CD4-positive, alpha-beta T cell (primary cell): ENCODE measurements around the gene RPGRIP1L. TPM values are rescaled to one million over a fixed set of nuclear protein-coding genes. Genes with fewer than 3 reads are reported as not detected.

Experiments used
- ATAC-seq: fragments of 200-7000 bp; cut with Tn5 transposase; one replicate; pipeline ENCODE4 v1.10.0; 2022; ENCODE audit warnings: mild to moderate bottlenecking; ENCODE audit not compliant: poor library complexity
- CTCF ChIA-PET: fragments of 350-600 bp; sonication (Branson Sonifier 250); formaldehyde crosslinking; loops from one replicate; lab custom pipeline; 2021; ENCODE audit warnings: antibody characterized with exemption, inconsistent platforms; lab: Charles Lee
- POLR2A ChIA-PET: fragments of 350-600 bp; sonication (Branson Sonifier 250); formaldehyde crosslinking; loops from one replicate; lab custom pipeline; 2021; ENCODE audit warnings: antibody characterized with exemption, inconsistent platforms; lab: Charles Lee
- DNase-seq, 14 experiments: peaks; one replicate each; pipeline ENCODE4 v3.0.0-alpha.2; 2013 to 2020; ENCODE audit warnings: mixed read lengths in 2 of 14
- H3K27ac ChIP-seq, 2 donors: one replicate each; pipeline versions ENCODE4 v1.5.1 to v1.7.0; 2013; ENCODE audit warnings: low read length in 2 of 2, low read depth in 1 of 2, mild to moderate bottlenecking in 1 of 2
- H3K27me3 ChIP-seq, 2 experiments: 1 replicate in 1 of 2; 2 replicates in 1 of 2; pipeline versions ENCODE4 v1.6.1 to v1.7.0; 2013; ENCODE audit warnings: low read length in 2 of 2, control low read depth in 1 of 2, mild to moderate bottlenecking in 1 of 2, moderate library complexity in 1 of 2; ENCODE audit not compliant: insufficient read depth in 2 of 2, control insufficient read depth in 1 of 2
- H3K36me3 ChIP-seq: one replicate; pipeline ENCODE4 v1.6.1; 2013; ENCODE audit warnings: low read length, control low read depth; ENCODE audit not compliant: insufficient read depth
- H3K4me1 ChIP-seq: one replicate; pipeline ENCODE4 v1.6.1; 2013; ENCODE audit warnings: low read length, control low read depth; ENCODE audit not compliant: insufficient read depth
- H3K4me3 ChIP-seq: one replicate; pipeline ENCODE4 v1.5.1; 2013; ENCODE audit warnings: mild to moderate bottlenecking, low read length, moderate library complexity
- H3K9me3 ChIP-seq, 2 experiments: 1 replicate in 1 of 2; 2 replicates in 1 of 2; pipeline versions ENCODE4 v1.6.1 to v1.7.0; 2013; ENCODE audit warnings: low read length in 2 of 2, mild to moderate bottlenecking in 2 of 2, control low read depth in 1 of 2, moderate library complexity in 1 of 2; ENCODE audit not compliant: control insufficient read depth in 1 of 2, insufficient read depth in 1 of 2
- H3K27ac Mint-ChIP-seq: one replicate; pipeline ENCODE4 v1.8.0; 2020; ENCODE audit warnings: mixed read lengths
- H3K27me3 Mint-ChIP-seq: one replicate; pipeline ENCODE4 v1.8.0; 2021; ENCODE audit warnings: mixed read lengths
- H3K36me3 Mint-ChIP-seq: one replicate; pipeline ENCODE4 v1.8.0; 2021; ENCODE audit warnings: low read depth, mixed read lengths
- H3K4me1 Mint-ChIP-seq: one replicate; pipeline ENCODE4 v1.8.0; 2021; ENCODE audit warnings: low read depth, mixed read lengths
- H3K4me3 Mint-ChIP-seq: one replicate; pipeline ENCODE4 v1.8.0; 2020; ENCODE audit warnings: mild to moderate bottlenecking, mixed read lengths
- H3K9me3 Mint-ChIP-seq: one replicate; pipeline ENCODE4 v1.8.0; 2020; ENCODE audit warnings: mixed read lengths
- intact Hi-C, 2 experiments: fragments of 100-400 bp; cut with DNase I in 1 of 2; cut with micrococcal nuclease in 1 of 2; formaldehyde crosslinking; loops; one replicate each; pipeline versions ENCODE4 v1.15.1 to v1.9.0; 2023 to 2025; cut with DNase I, micrococcal nuclease
- total RNA-seq, 174 experiments: library from RNA in 2 of 174; stranded (reverse) in 2 of 174; gene quantifications; one replicate each; pipeline ENCODE4 v1.2.3 and lab custom pipeline; 2021 to 2026
- TF ChIP-seq, protein P1 (sequence below): fragments of 200-600 bp; IDR thresholded peaks from one replicate; pipeline ENCODE4 v1.8.0; 2022; ENCODE audit warnings: antibody characterized with exemption, mild to moderate bottlenecking

The RPGRIP1L gene
- total RNA-seq, 2 experiments from 2014 or later, result 2.4 to 2.5 TPM

DNA sequence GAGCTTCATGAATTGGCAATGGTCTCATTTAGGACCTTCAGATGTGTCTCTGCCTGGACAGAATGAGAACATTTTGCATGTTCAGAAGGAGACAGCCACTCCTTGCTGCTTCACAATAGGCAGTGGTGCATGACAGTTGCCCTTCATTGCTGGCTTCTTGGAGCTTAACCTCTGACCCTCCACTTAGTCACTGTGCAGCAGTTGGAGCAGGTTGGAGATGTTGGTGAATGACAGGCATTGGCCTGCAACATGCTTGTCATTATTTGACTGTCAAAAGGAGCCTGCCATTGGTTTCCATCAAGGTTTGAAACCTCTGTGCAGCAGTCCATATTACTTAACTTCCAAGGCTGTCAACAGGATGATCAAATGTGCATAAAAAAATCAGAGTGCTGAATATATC lies 23.0 kb upstream of the RPGRIP1L start:
- Mint-ChIP-seq H3K27ac (no peak overlapping the region), H3K4me1 (peaks cover 56% of the 10 kb centered on the region), H3K27me3 (no peaks in the 10 kb centered on the region), H3K36me3 (peaks cover 22% of the 10 kb centered on the region), H3K4me3 (no peak overlapping the region), H3K9me3 (peaks cover 4% of the 10 kb centered on the region)
- no peaks in the 10 kb centered on the region for H3K9me3 ChIP-seq
- no peaks in the 10 kb centered on the region for H3K4me1 ChIP-seq
- no peak for DNase-seq
- no peaks in the 10 kb centered on the region for H3K27me3 ChIP-seq
- TF ChIP-seq, protein P1, sequence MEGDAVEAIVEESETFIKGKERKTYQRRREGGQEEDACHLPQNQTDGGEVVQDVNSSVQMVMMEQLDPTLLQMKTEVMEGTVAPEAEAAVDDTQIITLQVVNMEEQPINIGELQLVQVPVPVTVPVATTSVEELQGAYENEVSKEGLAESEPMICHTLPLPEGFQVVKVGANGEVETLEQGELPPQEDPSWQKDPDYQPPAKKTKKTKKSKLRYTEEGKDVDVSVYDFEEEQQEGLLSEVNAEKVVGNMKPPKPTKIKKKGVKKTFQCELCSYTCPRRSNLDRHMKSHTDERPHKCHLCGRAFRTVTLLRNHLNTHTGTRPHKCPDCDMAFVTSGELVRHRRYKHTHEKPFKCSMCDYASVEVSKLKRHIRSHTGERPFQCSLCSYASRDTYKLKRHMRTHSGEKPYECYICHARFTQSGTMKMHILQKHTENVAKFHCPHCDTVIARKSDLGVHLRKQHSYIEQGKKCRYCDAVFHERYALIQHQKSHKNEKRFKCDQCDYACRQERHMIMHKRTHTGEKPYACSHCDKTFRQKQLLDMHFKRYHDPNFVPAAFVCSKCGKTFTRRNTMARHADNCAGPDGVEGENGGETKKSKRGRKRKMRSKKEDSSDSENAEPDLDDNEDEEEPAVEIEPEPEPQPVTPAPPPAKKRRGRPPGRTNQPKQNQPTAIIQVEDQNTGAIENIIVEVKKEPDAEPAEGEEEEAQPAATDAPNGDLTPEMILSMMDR, result no peak
- ChIA-PET CTCF (no interaction called here), POLR2A (no interaction called here)
- intact Hi-C loops, result no loop called here
- no peak overlapping the region for H3K27ac ChIP-seq
- ATAC-seq, result no peak
- no peak overlapping the region for H3K4me3 ChIP-seq
- H3K36me3 ChIP-seq, result no peaks in the 10 kb centered on the region

DNA sequence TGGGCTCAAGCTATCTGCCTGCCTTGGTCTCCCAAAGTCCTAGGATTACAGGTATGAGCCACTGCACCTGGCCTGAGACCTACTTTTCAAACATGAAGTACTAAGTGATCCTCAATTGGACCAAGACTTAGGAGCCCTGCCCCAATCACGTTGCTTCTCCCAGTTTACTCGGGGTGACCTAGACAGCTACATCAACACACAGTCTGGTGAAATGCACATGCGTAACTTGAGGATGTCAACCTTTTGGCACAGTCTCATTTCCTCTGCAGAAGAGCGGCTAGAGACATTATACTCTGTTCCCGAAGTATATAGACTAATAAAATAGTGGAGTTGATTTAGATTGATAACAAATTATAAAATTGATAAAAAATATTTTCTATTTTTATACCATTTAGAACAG lies 17.4 kb upstream of the RPGRIP1L start:
- H3K4me1 ChIP-seq, result no peaks in the 10 kb centered on the region
- H3K4me3 ChIP-seq, result no peak overlapping the region
- ATAC-seq, result no peak
- intact Hi-C loops, result no loop called here
- Mint-ChIP-seq H3K27ac (no peak overlapping the region), H3K4me1 (peaks cover 35% of the 10 kb centered on the region), H3K27me3 (no peaks in the 10 kb centered on the region), H3K36me3 (peaks cover 7% of the 10 kb centered on the region), H3K9me3 (no peaks in the 10 kb centered on the region), H3K4me3 (no peak overlapping the region)
- H3K27me3 ChIP-seq, result no peaks in the 10 kb centered on the region
- no peaks in the 10 kb centered on the region for H3K9me3 ChIP-seq
- CTCF ChIA-PET, result interaction anchor here (0.9 kb wide), 1 partner anchor 22 kb away, joined by 3 read pairs; no protein-coding TSS in a partner anchor
- DNase-seq, result no peak
- no peaks in the 10 kb centered on the region for H3K36me3 ChIP-seq
- POLR2A ChIA-PET, result interaction anchor here (1.4 kb wide), 1 partner anchor 17 kb away, joined by 5 read pairs; the partner anchor contains the start of gene FTO
- TF ChIP-seq, protein P1, result no peak
- H3K27ac ChIP-seq, result no peak overlapping the region

DNA sequence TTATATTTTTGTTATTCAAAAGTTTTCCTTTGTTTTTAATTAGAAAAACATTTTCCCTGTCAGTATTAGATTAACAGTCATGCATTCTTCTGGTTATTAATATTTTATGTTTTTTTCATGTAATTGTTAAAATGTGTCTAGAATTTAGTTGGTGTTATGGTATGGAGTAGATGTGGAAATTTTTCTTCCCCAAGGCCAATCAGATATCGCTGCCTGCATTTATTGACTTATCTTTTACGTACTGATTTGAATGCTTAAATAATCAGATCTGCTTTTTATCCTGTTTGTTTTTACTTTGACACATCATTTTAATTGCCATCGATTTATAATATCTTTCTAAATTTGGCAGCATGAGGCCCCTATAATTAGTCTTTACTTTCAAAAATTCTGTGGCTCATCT lies 13.9 kb upstream of the RPGRIP1L start:
- Mint-ChIP-seq H3K27me3 (no peaks in the 10 kb centered on the region), H3K27ac (no peak overlapping the region), H3K4me3 (no peak overlapping the region), H3K4me1 (peaks cover 35% of the 10 kb centered on the region), H3K36me3 (peaks cover 10% of the 10 kb centered on the region), H3K9me3 (no peaks in the 10 kb centered on the region)
- no peaks in the 10 kb centered on the region for H3K27me3 ChIP-seq
- DNase-seq, result no peak
- H3K4me1 ChIP-seq, result no peaks in the 10 kb centered on the region
- TF ChIP-seq, protein P1, result no peak
- POLR2A ChIA-PET, result no interaction called here
- H3K36me3 ChIP-seq, result no peaks in the 10 kb centered on the region
- CTCF ChIA-PET, result no interaction called here
- intact Hi-C loops, result no loop called here
- no peak overlapping the region for H3K4me3 ChIP-seq
- no peak for ATAC-seq
- no peak overlapping the region for H3K27ac ChIP-seq
- no peaks in the 10 kb centered on the region for H3K9me3 ChIP-seq
